Activated T-helper 2 cell treated with anti-CD3 and anti-CD28 coated beads, Interferon-gamma antibody, Interleukin-2, Interleukin-4, amounts not matched to agents 10 μg/mL and 5 μg/mL and 100 μg/mL, durations not matched to agents 14 hours and 24 hours and 36 hours (primary cell): ENCODE measurements around the gene ASCC1. TPM values are rescaled to one million over a fixed set of nuclear protein-coding genes. Genes with fewer than 3 reads are reported as not detected.

Experiments
- DNase-seq: peaks from one replicate; pipeline ENCODE4 v3.0.0; 2021; ENCODE audit warnings: low spot score
- H3K27ac Mint-ChIP-seq: one replicate; pipeline ENCODE4 v1.8.0; 2021; ENCODE audit warnings: mixed read lengths
- H3K27me3 Mint-ChIP-seq: one replicate; pipeline ENCODE4 v1.8.0; 2021; ENCODE audit warnings: low read depth, mixed read lengths
- H3K36me3 Mint-ChIP-seq: one replicate; pipeline ENCODE4 v1.8.0; 2021; ENCODE audit warnings: low read depth, mixed read lengths
- H3K4me1 Mint-ChIP-seq: one replicate; pipeline ENCODE4 v1.8.0; 2021; ENCODE audit warnings: low read depth, mixed read lengths
- H3K4me3 Mint-ChIP-seq: one replicate; pipeline ENCODE4 v1.8.0; 2021; ENCODE audit warnings: low read depth, mild to moderate bottlenecking, moderate library complexity, mixed read lengths
- H3K9me3 Mint-ChIP-seq: one replicate; pipeline ENCODE4 v1.8.0; 2021; ENCODE audit warnings: mixed read lengths
- intact Hi-C: fragments of 100-400 bp; cut with micrococcal nuclease; formaldehyde crosslinking; loops from one replicate; pipeline ENCODE4 v1.15.1; 2023
- total RNA-seq: library from RNA; stranded (reverse); gene quantifications from 2 replicates; pipeline ENCODE4 v1.2.3, GENCODE V29; 2022

ASCC1 gene
- total RNA-seq, 1 donor from 2014 or later, result 46.2 TPM

- peaks cover 33% of the 10 kb centered on the region for H3K4me1 Mint-ChIP-seq
- H3K27me3 Mint-ChIP-seq, result no peaks in the 10 kb centered on the region
- DNase-seq, result no peak
- intact Hi-C loops, result no loop called here
- no peak overlapping the region for H3K4me3 Mint-ChIP-seq
- H3K9me3 Mint-ChIP-seq, result no peaks in the 10 kb centered on the region
- H3K27ac Mint-ChIP-seq, result peak overlapping the region; percentile 14
- H3K36me3 Mint-ChIP-seq, result peaks cover 61% of the 10 kb centered on the region
Observed at GRCh38 chr10:72073708-72074573, 142.1 kb downstream of the ASCC1 start.

- no peak overlapping the region for H3K4me3 Mint-ChIP-seq
- peaks cover 65% of the 10 kb centered on the region for H3K36me3 Mint-ChIP-seq
- no peak for DNase-seq
- intact Hi-C loops, result no loop called here
- no peaks in the 10 kb centered on the region for H3K27me3 Mint-ChIP-seq
- peaks cover 25% of the 10 kb centered on the region for H3K4me1 Mint-ChIP-seq
- no peaks in the 10 kb centered on the region for H3K9me3 Mint-ChIP-seq
- H3K27ac Mint-ChIP-seq, result peak overlapping the region; percentile 15
Observed at GRCh38 chr10:72072639-72073038, 143.4 kb downstream of the ASCC1 start.

GRCh38 chr10:72072046-72072445 lies 144.0 kb downstream of the ASCC1 start:
- no peaks in the 10 kb centered on the region for H3K9me3 Mint-ChIP-seq
- peaks cover 71% of the 10 kb centered on the region for H3K36me3 Mint-ChIP-seq
- H3K4me3 Mint-ChIP-seq, result no peak overlapping the region
- H3K4me1 Mint-ChIP-seq, result peaks cover 19% of the 10 kb centered on the region
- no peak overlapping the region for H3K27ac Mint-ChIP-seq
- DNase-seq, result no peak
- no peaks in the 10 kb centered on the region for H3K27me3 Mint-ChIP-seq
- intact Hi-C loops, result no loop called here

- intact Hi-C loops, result no loop called here
- Mint-ChIP-seq H3K9me3 (no peaks in the 10 kb centered on the region), H3K36me3 (peaks cover 82% of the 10 kb centered on the region), H3K27ac (peak overlapping the region; percentile 53), H3K4me1 (peaks cover 4% of the 10 kb centered on the region), H3K27me3 (no peaks in the 10 kb centered on the region), H3K4me3 (no peak overlapping the region)
- no peak for DNase-seq
Observed at GRCh38 chr10:72069751-72070526, 146.1 kb downstream of the ASCC1 start.

GRCh38 chr10:72068901-72069446 lies 147.1 kb downstream of the ASCC1 start:
- Mint-ChIP-seq H3K27ac (peak overlapping the region; percentile 56), H3K4me1 (peaks cover 2% of the 10 kb centered on the region), H3K27me3 (no peaks in the 10 kb centered on the region), H3K4me3 (no peak overlapping the region), H3K9me3 (no peaks in the 10 kb centered on the region), H3K36me3 (peaks cover 80% of the 10 kb centered on the region)
- no peak for DNase-seq
- intact Hi-C loops, result no loop called here

- Mint-ChIP-seq H3K27ac (peak overlapping the region; percentile 22), H3K4me1 (peaks cover 2% of the 10 kb centered on the region), H3K4me3 (no peak overlapping the region), H3K9me3 (no peaks in the 10 kb centered on the region), H3K27me3 (no peaks in the 10 kb centered on the region), H3K36me3 (peaks cover 78% of the 10 kb centered on the region)
- no peak for DNase-seq
- intact Hi-C loops, result no loop called here
Observed at GRCh38 chr10:72068126-72068765, 147.8 kb downstream of the ASCC1 start.

GRCh38 chr10:72067463-72068125 lies 148.5 kb downstream of the ASCC1 start:
- H3K4me3 Mint-ChIP-seq, result no peak overlapping the region
- intact Hi-C loops, result no loop called here
- no peaks in the 10 kb centered on the region for H3K9me3 Mint-ChIP-seq
- H3K4me1 Mint-ChIP-seq, result peaks cover under 1% of the 10 kb centered on the region
- no peak for DNase-seq
- H3K36me3 Mint-ChIP-seq, result peaks cover 78% of the 10 kb centered on the region
- H3K27me3 Mint-ChIP-seq, result no peaks in the 10 kb centered on the region
- H3K27ac Mint-ChIP-seq, result peak overlapping the region; percentile 22

- Mint-ChIP-seq H3K4me3 (no peak overlapping the region), H3K36me3 (peaks cover 75% of the 10 kb centered on the region), H3K9me3 (no peaks in the 10 kb centered on the region), H3K27me3 (no peaks in the 10 kb centered on the region), H3K4me1 (no peaks in the 10 kb centered on the region), H3K27ac (no peak overlapping the region)
- intact Hi-C loops, result no loop called here
- DNase-seq, result no peak
Observed at GRCh38 chr10:72066318-72067284, 149.5 kb downstream of the ASCC1 start.

GRCh38 chr10:72065439-72066025 lies 150.5 kb downstream of the ASCC1 start:
- intact Hi-C loops, result no loop called here
- Mint-ChIP-seq H3K27ac (no peak overlapping the region), H3K4me3 (no peak overlapping the region), H3K4me1 (no peaks in the 10 kb centered on the region), H3K36me3 (peaks cover 71% of the 10 kb centered on the region), H3K9me3 (no peaks in the 10 kb centered on the region), H3K27me3 (no peaks in the 10 kb centered on the region)
- no peak for DNase-seq

GRCh38 chr10:72063703-72064391 lies 152.2 kb downstream of the ASCC1 start:
- intact Hi-C loops, result no loop called here

More at GRCh38 chr10:72063703-72064391, 152.2 kb downstream of the ASCC1 start:
- Mint-ChIP-seq H3K36me3 (peaks cover 62% of the 10 kb centered on the region), H3K4me1 (no peaks in the 10 kb centered on the region), H3K9me3 (no peaks in the 10 kb centered on the region), H3K27ac (no peak overlapping the region), H3K27me3 (no peaks in the 10 kb centered on the region), H3K4me3 (no peak overlapping the region)
- no peak for DNase-seq
